Fibroblast of pulmonary artery (primary cell): ENCODE results near the gene BICDL1.

ENCODE experiments used
- DNase-seq: peaks from one replicate; pipeline ENCODE4 v3.0.0-alpha.2; 2010; ENCODE audit warnings: low read depth
- H3K4me3 ChIP-seq: replicated peaks from 2 replicates; pipeline ENCODE4 v1.5.1; 2011; ENCODE audit warnings: low read depth, mild to moderate bottlenecking, control low read depth, low read length, moderate library complexity
- TF ChIP-seq, protein P1 (sequence below): IDR thresholded peaks from 2 replicates; pipeline ENCODE4 v1.5.1; 2011; ENCODE audit warnings: mild to moderate bottlenecking, control low read depth, low read length, inconsistent platforms; ENCODE audit errors: missing control alignments

BICDL1 gene

DNA sequence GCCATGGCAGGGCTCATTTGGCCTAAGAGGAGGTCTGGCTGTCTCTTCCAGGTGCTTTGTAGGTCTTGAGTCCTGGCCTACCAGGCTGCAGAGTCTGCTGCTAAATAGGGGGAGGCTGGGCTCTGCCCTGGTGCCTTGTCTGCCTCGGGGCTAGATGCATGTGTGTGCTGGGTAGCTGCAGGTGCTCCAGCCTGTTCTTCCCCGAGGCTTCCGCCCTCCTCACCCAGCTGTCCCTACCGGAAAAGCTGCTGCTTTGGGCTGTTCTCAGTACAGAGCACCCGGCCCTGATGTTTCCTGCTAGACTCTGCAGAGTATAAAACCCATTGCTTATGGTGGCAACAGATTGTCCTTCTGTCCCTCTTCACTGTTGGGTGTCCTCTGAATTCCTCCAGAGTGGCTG is 89.8 kb downstream of the BICDL1 start:
- DNase-seq: no peak
- TF ChIP-seq, protein P1, sequence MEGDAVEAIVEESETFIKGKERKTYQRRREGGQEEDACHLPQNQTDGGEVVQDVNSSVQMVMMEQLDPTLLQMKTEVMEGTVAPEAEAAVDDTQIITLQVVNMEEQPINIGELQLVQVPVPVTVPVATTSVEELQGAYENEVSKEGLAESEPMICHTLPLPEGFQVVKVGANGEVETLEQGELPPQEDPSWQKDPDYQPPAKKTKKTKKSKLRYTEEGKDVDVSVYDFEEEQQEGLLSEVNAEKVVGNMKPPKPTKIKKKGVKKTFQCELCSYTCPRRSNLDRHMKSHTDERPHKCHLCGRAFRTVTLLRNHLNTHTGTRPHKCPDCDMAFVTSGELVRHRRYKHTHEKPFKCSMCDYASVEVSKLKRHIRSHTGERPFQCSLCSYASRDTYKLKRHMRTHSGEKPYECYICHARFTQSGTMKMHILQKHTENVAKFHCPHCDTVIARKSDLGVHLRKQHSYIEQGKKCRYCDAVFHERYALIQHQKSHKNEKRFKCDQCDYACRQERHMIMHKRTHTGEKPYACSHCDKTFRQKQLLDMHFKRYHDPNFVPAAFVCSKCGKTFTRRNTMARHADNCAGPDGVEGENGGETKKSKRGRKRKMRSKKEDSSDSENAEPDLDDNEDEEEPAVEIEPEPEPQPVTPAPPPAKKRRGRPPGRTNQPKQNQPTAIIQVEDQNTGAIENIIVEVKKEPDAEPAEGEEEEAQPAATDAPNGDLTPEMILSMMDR: no peak
- no peak overlapping the region for H3K4me3 ChIP-seq

DNA sequence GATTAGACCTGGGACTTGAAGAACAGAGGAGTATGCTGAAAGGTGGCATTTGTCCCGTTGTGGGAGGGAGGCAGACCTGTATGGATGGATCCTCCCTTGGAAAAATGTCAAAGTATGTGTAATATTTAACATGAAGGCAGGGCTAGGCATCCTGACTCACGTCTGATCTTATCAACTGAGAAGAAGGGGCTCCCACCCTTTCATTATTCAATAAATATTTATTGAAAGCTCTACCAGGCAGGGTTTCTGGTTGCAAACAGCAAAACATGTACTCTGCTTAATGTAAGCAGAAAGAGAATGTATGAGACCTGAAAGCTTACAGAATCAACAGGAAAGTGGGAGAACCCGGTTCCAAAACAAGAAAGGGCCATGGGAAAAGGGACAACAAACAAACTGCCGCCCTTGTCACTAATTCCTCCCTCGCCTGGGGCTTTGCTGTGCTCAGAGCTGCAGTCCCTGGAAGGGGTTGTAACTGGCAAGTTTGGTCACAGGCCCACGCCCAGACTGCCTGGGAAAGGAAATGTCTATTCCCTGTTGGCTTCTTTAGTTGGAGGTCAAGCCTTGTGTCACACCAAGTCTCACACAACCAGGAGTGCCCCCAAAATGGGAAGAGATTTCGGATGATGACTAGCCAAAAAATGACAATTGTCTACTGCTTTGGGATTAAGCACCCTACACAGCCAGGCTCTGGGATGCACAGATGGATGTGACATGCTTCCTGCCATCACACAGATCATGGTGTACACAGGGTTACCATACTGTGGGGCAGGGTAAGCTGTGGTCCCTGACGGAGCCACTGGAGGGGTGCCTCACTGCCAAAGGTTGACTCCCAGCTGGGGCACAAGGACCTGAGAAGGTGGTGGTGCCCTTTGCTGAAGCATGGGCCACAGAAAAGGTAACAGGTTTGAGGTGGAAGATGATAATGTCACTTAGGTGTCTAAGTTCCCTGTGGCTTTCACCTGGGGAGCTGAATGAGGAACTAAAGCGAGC is 90.7 kb downstream of the BICDL1 start:
- TF ChIP-seq, protein P1: no peak
- DNase-seq: no peak
- H3K4me3 ChIP-seq: no peak overlapping the region

DNA sequence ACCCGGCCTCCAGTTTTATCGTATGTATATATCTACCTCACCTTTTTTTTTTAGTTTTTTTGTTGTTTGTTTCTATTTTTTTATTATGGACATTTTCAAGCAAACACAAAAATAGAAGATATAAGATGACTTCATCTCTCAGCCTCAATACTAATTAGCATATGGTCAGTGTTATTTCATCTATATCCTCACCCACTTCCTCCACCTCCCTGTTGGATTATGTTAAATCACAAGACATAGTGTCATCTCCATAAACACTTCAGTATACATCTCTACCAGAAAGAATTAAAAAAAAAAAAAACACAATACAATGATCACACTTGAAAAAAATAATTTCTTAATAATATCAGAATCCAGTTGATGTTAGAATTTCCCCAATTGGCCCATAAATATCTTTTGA is 92.6 kb downstream of the BICDL1 start:
- TF ChIP-seq, protein P1: no peak
- no peak for DNase-seq
- no peak overlapping the region for H3K4me3 ChIP-seq

DNA sequence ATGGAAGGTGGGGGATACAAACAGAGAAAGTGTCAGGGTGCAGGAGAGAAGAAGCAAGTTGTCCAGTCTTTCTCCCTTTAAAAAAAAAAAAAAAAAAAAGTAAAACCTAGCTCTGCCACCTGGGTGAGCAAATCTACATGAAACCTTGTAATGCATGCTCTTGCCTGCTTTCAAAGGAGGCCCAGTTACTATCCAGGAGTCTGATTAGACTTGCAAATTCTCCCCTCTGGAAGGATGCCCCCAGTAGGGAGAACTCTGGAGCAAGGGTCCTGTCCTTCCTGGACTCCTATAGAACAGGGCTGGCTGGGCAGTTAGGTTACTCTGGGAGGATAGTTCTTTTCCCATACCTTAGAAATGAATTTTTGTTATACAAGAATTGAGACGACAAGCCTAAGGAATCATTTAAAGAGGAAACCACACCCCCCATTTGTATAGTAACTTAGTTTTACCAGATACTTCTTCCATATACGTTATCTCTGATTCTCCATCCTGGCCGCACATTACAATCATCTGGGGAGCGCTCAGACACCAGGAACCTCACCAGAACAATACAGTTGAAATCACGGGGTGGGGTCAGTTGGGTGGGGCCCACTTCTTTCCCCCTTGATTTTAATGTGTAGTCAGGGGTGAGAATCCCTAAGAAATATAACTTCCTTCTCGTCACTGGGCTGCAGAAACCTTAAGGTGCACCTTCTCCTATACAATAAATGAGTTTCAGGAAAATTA is 97.0 kb downstream of the BICDL1 start:
- TF ChIP-seq, protein P1: no peak
- H3K4me3 ChIP-seq: no peak overlapping the region
- DNase-seq: no peak

DNA sequence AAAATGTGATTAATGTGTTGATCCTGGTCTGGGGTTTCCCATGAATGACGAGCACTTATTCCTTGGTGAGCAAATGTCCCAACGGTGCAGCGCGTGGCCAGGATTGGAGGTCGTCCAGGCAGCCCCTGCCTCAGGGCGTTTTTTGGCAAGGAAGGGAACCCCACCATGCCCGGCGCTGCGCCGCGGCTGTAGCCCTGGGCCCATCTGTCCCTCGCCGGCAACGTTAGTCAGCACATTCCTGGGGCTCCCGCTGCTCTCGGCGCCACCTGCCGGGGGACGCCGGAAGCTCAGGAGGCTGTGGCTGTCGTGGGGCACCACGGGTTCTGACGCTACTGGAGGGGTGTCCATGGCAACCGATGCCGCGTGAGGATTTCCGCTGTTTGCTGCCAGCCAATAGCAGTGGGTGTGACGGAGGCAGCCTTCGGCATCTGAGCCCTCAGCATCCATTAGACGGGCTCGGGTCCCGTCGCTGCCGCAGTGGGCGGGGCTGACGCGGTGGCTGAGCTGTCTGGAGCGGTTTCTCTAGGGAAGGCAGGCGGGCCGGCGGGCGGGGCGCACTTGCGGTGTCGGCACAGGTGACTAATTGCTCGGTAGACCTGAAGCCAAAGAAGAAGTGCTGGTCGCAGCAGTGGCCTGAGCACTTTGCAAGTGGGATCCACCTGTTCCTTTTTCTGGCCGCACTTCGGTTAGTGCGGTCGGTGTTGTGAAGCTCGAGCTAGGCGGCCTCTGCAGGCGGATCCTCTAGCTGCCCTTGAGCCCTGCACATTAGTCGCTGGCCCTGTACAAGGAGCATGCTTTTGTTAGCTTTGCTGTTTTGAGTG is 98.0 kb downstream of the BICDL1 start:
- TF ChIP-seq, protein P1: peak; percentile 91
- H3K4me3 ChIP-seq: peak overlapping the region; percentile 55
- DNase-seq: peak; percentile 99

DNA sequence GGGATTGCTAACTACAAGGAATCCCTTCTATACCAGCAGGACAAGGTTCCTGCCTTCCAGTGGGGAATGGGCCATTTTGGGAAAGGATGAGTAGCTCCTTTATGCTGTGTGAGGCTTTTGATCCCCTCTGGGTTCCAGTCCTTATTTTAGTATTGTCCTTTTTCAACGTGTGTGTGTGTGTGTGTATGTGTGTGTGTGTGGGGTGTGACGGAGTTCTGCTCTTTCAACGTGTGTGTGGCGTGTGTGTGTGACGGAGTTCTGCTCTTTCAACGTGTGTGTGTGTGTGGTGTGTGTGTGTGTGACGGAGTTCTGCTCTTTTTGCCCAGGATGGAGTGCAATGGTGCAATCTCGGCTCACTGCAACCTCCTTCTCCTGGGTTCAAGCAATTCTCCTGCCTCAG is 100.1 kb downstream of the BICDL1 start:
- TF ChIP-seq, protein P1: no peak
- H3K4me3 ChIP-seq: no peak overlapping the region
- DNase-seq: no peak
